ENCODE results near the gene CSTPP1. TPM values are rescaled to one million over a fixed set of nuclear protein-coding genes. Genes with fewer than 3 reads are reported as not detected.

Gene CSTPP1
- total RNA-seq, 4 donors from 2014 or later: 13.3 to 26.4 (median 19.1) TPM

- no peak for TF ChIP-seq EP300 (IDR thresholded peaks at IDR 0.05)
- TF ChIP-seq CTCF (IDR thresholded peaks at IDR 0.05): no peak
- TF ChIP-seq POLR2AphosphoS5 (IDR thresholded peaks at IDR 0.05): no peak
- TF ChIP-seq POLR2A (IDR thresholded peaks at IDR 0.05; ENCODE audit: low read depth): no peak
- Histone ChIP-seq H3K27me3 (no peaks in the 10 kb centered on the region), H3K4me1 (peaks cover 0 to 12% (median 11%) of the 10 kb centered on the region in 4 donors), H3K27ac (replicated peaks in 1 of 4) (no peak overlapping the region), H3K36me3 (peaks cover 8 to 22% (median 16%) of the 10 kb centered on the region in 4 donors), H3K4me3 (no peak overlapping the region), H3K9me3 (no peaks in the 10 kb centered on the region)
- WGBS: 89% methylated on average over 4 of the region's 4 CpGs
- intact Hi-C loops (cut with DNase I): no loop called here
- no peak for DNase-seq (ENCODE audit: extremely low spot score)
These were observed 203.3 kb downstream of the CSTPP1 start for GRCh38 chr11:47139878-47140277.

- DNase-seq (ENCODE audit: extremely low spot score): no peak
- H3K4me1 ChIP-seq: peaks cover under 1 to 13% (median 12%) of the 10 kb centered on the region in 4 donors
- H3K4me3 ChIP-seq: no peak overlapping the region
- TF ChIP-seq CTCF (IDR thresholded peaks at IDR 0.05) (no peak), POLR2A (IDR thresholded peaks at IDR 0.05; ENCODE audit: low read depth) (no peak), EP300 (IDR thresholded peaks at IDR 0.05) (no peak), POLR2AphosphoS5 (IDR thresholded peaks at IDR 0.05) (no peak)
- H3K9me3 ChIP-seq: no peaks in the 10 kb centered on the region
- peaks cover 0 to 6% (median 2%) of the 10 kb centered on the region in 4 donors for H3K36me3 ChIP-seq
- intact Hi-C loops (cut with DNase I): no loop called here
- H3K27ac ChIP-seq (replicated peaks in 1 of 4): no peak overlapping the region
- H3K27me3 ChIP-seq: no peaks in the 10 kb centered on the region
- 27% methylated on average over 3 of the region's 3 CpGs for WGBS
These were observed 206.8 kb downstream of the CSTPP1 start for GRCh38 chr11:47143322-47143721.

- H3K36me3 ChIP-seq: peaks cover 0 to 4% (median 0%) of the 10 kb centered on the region in 4 donors
- no peak overlapping the region for H3K27ac ChIP-seq (replicated peaks in 1 of 4)
- TF ChIP-seq CTCF (IDR thresholded peaks at IDR 0.05): no peak
- TF ChIP-seq EP300 (IDR thresholded peaks at IDR 0.05): no peak
- TF ChIP-seq POLR2AphosphoS5 (IDR thresholded peaks at IDR 0.05): no peak
- no peak for TF ChIP-seq POLR2A (IDR thresholded peaks at IDR 0.05; ENCODE audit: low read depth)
- DNase-seq (ENCODE audit: extremely low spot score): no peak
- peaks cover 12 to 25% (median 23%) of the 10 kb centered on the region in 4 donors for H3K4me1 ChIP-seq
- H3K27me3 ChIP-seq: no peaks in the 10 kb centered on the region
- no peak overlapping the region for H3K4me3 ChIP-seq
- intact Hi-C loops (cut with DNase I): no loop called here
- no peaks in the 10 kb centered on the region for H3K9me3 ChIP-seq
- 92% methylated on average over 3 of the region's 3 CpGs for WGBS
These were observed 208.0 kb downstream of the CSTPP1 start for GRCh38 chr11:47144541-47144940.

- H3K27me3 ChIP-seq: no peaks in the 10 kb centered on the region
- intact Hi-C loops (cut with DNase I): no loop called here
- 92% methylated on average over 2 of the region's 2 CpGs for whole genome bisulfite sequencing
- H3K27ac ChIP-seq (replicated peaks in 1 of 4): no peak overlapping the region
- no peak for DNase-seq (ENCODE audit: extremely low spot score)
- no peaks in the 10 kb centered on the region for H3K36me3 ChIP-seq
- peaks cover 13 to 30% (median 27%) of the 10 kb centered on the region in 4 donors for H3K4me1 ChIP-seq
- TF ChIP-seq EP300 (IDR thresholded peaks at IDR 0.05) (no peak), CTCF (IDR thresholded peaks at IDR 0.05) (no peak), POLR2AphosphoS5 (IDR thresholded peaks at IDR 0.05) (no peak), POLR2A (IDR thresholded peaks at IDR 0.05; ENCODE audit: low read depth) (no peak)
- no peaks in the 10 kb centered on the region for H3K9me3 ChIP-seq
- H3K4me3 ChIP-seq: no peak overlapping the region
These were observed 210.7 kb downstream of the CSTPP1 start for GRCh38 chr11:47147250-47147649.

- Histone ChIP-seq H3K36me3 (no peaks in the 10 kb centered on the region), H3K4me1 (peaks cover 13 to 29% (median 28%) of the 10 kb centered on the region in 4 donors), H3K27me3 (no peaks in the 10 kb centered on the region), H3K4me3 (no peak overlapping the region), H3K9me3 (no peaks in the 10 kb centered on the region), H3K27ac (replicated peaks in 1 of 4) (no peak overlapping the region)
- WGBS: 88% methylated on average over 7 of the region's 7 CpGs
- intact Hi-C loops (cut with DNase I): no loop called here
- no peak for DNase-seq (ENCODE audit: extremely low spot score)
- TF ChIP-seq CTCF (IDR thresholded peaks at IDR 0.05): no peak
- TF ChIP-seq POLR2A (IDR thresholded peaks at IDR 0.05; ENCODE audit: low read depth): no peak
- TF ChIP-seq EP300 (IDR thresholded peaks at IDR 0.05): no peak
- no peak for TF ChIP-seq POLR2AphosphoS5 (IDR thresholded peaks at IDR 0.05)
These were observed 211.1 kb downstream of the CSTPP1 start for GRCh38 chr11:47147681-47148080.

Data from esophagus muscularis mucosa (tissue), 4 donors.